Stomach (tissue), 4 donors: Measurements from ENCODE around the gene PINK1.

Source experiments
- CTCF ChIP-seq, 7 experiments: fragments of 450-650 bp in 4 of 7; fragments of 200-600 bp in 3 of 7; sonication (generic) in 3 of 7; IDR thresholded peaks; one replicate each; pipeline ENCODE4 v1.5.1; 2016 to 2019; ENCODE audit warnings: antibody characterized with exemption in 7 of 7, control low read depth in 2 of 7, mild to moderate bottlenecking in 1 of 7
- EP300 ChIP-seq: sonication (generic); formaldehyde crosslinking; IDR thresholded peaks from one replicate; pipeline ENCODE4 v1.6.1; 2017; ENCODE audit warnings: antibody characterized with exemption
- POLR2A ChIP-seq, 4 donors: fragments of 450-650 bp; IDR thresholded peaks; one replicate each; pipeline ENCODE4 v1.6.1; 2016; ENCODE audit warnings: antibody characterized with exemption in 4 of 4, control low read depth in 2 of 4, mild to moderate bottlenecking in 1 of 4, moderate library complexity in 1 of 4
- POLR2AphosphoS5 ChIP-seq, 3 donors: sonication (generic); formaldehyde crosslinking; IDR thresholded peaks; one replicate each; pipeline ENCODE4 v1.6.1; 2016; ENCODE audit warnings: antibody characterized with exemption in 3 of 3

GRCh38 chr1:20700636-20701215 is 67.5 kb downstream of the PINK1 start:
- TF ChIP-seq CTCF (IDR thresholded peaks at IDR 0.05) (no peak), POLR2A (IDR thresholded peaks at IDR 0.05) (no peak), POLR2AphosphoS5 (IDR thresholded peaks at IDR 0.05) (no peak), EP300 (no peak)
